Measurements from ENCODE around the gene DIAPH2.

DNA sequence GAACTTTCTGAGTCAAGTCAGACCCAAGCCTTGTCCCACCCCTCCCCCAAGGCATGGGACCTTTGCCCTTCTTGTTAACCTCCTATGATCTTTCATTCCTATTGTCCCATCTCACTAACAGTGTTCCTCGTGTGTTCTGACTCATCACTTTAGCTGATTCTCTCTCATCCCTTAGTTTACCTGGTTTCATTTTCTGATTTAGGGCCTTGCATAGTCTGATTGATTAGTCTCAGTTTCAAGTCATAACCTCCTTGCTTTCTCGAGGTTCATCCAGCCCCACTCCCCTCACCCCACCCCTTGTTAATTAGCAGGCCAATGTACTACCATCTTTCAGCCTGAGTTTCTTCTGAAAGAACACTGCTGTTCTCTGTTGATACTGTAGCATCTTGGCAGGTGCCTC, 716.5 kb downstream of the DIAPH2 start:
- TF ChIP-seq TAF1 (IDR thresholded peaks at IDR 0.05; ENCODE audit: borderline replicate concordance, low read depth, low read length) (no peak), POLR2A (IDR thresholded peaks at IDR 0.05; ENCODE audit: low read depth, low read length) (no peak), POLR2AphosphoS5 (IDR thresholded peaks at IDR 0.05; ENCODE audit: low read depth, low read length) (no peak)

Data from GM12892 (cell line).